Mesenchymal stem cell (in vitro differentiated cells and primary cell): ENCODE results near the gene ADAMTSL1.

Experiments used
- DNase-seq: peaks from one replicate; pipeline ENCODE4 v3.0.0-alpha.2; 2013
- H2AFZ ChIP-seq: one replicate; pipeline ENCODE4 v1.6.1; 2013; ENCODE audit warnings: low read depth, mild to moderate bottlenecking, control low read depth, inconsistent platforms, low read length, moderate library complexity
- H2AK5ac ChIP-seq: 2 replicates; pipeline ENCODE4 v1.6.1; 2013; ENCODE audit warnings: low read length, moderate library complexity, mild to moderate bottlenecking, inconsistent platforms; ENCODE audit not compliant: severe bottlenecking
- H2BK120ac ChIP-seq: one replicate; pipeline ENCODE4 v1.6.1; 2013; ENCODE audit warnings: low read depth, mild to moderate bottlenecking, inconsistent platforms, low read length, moderate library complexity
- H2BK12ac ChIP-seq, 2 experiments: one replicate each; pipeline ENCODE4 v1.6.1; 2013; ENCODE audit warnings: inconsistent platforms in 2 of 2, low read length in 2 of 2, mild to moderate bottlenecking in 2 of 2, moderate library complexity in 2 of 2, control low read depth in 1 of 2
- H2BK15ac ChIP-seq: one replicate; pipeline ENCODE4 v1.6.1; 2013; ENCODE audit warnings: mild to moderate bottlenecking, low read depth, inconsistent platforms; ENCODE audit not compliant: poor library complexity, severe bottlenecking
- H2BK5ac ChIP-seq: 2 replicates; pipeline ENCODE4 v1.6.1; 2013; ENCODE audit warnings: low read depth, mild to moderate bottlenecking, low read length, control low read depth, inconsistent platforms; ENCODE audit not compliant: poor library complexity, severe bottlenecking
- H3K14ac ChIP-seq, 2 experiments: one replicate each; pipeline ENCODE4 v1.6.1; 2013; ENCODE audit warnings: inconsistent platforms in 2 of 2, low read length in 2 of 2, control low read depth in 1 of 2, mild to moderate bottlenecking in 1 of 2, moderate library complexity in 1 of 2
- H3K18ac ChIP-seq, 2 experiments: one replicate each; pipeline ENCODE4 v1.6.1; 2013; ENCODE audit warnings: inconsistent platforms in 2 of 2, low read length in 2 of 2, control low read depth in 1 of 2, low read depth in 1 of 2, mild to moderate bottlenecking in 1 of 2
- H3K23ac ChIP-seq, 2 experiments: one replicate each; pipeline ENCODE4 v1.6.1; 2013; ENCODE audit warnings: inconsistent platforms in 2 of 2, low read length in 2 of 2, mild to moderate bottlenecking in 2 of 2, moderate library complexity in 2 of 2, control low read depth in 1 of 2
- H3K27ac ChIP-seq: 2 replicates; pipeline ENCODE4 v1.5.1; 2013; ENCODE audit warnings: mild to moderate bottlenecking, moderate library complexity, low read length, control low read depth, inconsistent platforms; ENCODE audit not compliant: poor library complexity, severe bottlenecking
- H3K27me3 ChIP-seq, 2 experiments: 2 replicates each; pipeline versions ENCODE4 v1.6.1 to v1.7.0; 2013; ENCODE audit warnings: low read length in 2 of 2, mild to moderate bottlenecking in 2 of 2, moderate library complexity in 2 of 2, control low read depth in 1 of 2, inconsistent platforms in 1 of 2; ENCODE audit not compliant: control insufficient read depth in 1 of 2, insufficient read depth in 1 of 2
- H3K36me3 ChIP-seq, 2 experiments: 2 replicates each; pipeline versions ENCODE4 v1.6.1 to v1.7.0; 2013; ENCODE audit warnings: low read length in 2 of 2, control low read depth in 1 of 2, inconsistent platforms in 1 of 2, low read depth in 1 of 2, mild to moderate bottlenecking in 1 of 2; ENCODE audit not compliant: insufficient read depth in 2 of 2, control insufficient read depth in 1 of 2
- H3K4ac ChIP-seq, 2 experiments: one replicate each; pipeline ENCODE4 v1.6.1; 2013; ENCODE audit warnings: inconsistent platforms in 2 of 2, low read length in 2 of 2, mild to moderate bottlenecking in 2 of 2, moderate library complexity in 2 of 2, control low read depth in 1 of 2, low read depth in 1 of 2
- H3K4me1 ChIP-seq: 2 replicates; pipeline ENCODE4 v1.6.1; 2013; ENCODE audit warnings: low read depth, low read length, control low read depth; ENCODE audit not compliant: control insufficient read depth, insufficient read depth
- H3K4me2 ChIP-seq: 2 replicates; pipeline ENCODE4 v1.6.1; 2013; ENCODE audit warnings: low read length, mild to moderate bottlenecking, inconsistent platforms; ENCODE audit not compliant: poor library complexity, severe bottlenecking
- H3K4me3 ChIP-seq, 2 experiments: 2 replicates each; pipeline versions ENCODE4 v1.5.1 to v1.7.0; 2013; ENCODE audit warnings: low read length in 2 of 2, mild to moderate bottlenecking in 2 of 2, control low read depth in 1 of 2, low read depth in 1 of 2; ENCODE audit not compliant: insufficient read depth in 1 of 2
- H3K79me1 ChIP-seq: replicated peaks from 2 replicates; pipeline ENCODE4 v1.6.1; 2013; ENCODE audit warnings: mild to moderate bottlenecking, control low read depth, low read length, inconsistent platforms; ENCODE audit not compliant: poor library complexity, severe bottlenecking
- H3K9ac ChIP-seq: 2 replicates; pipeline ENCODE4 v1.7.0; 2013; ENCODE audit warnings: mild to moderate bottlenecking, low read length, moderate library complexity
- H3K9me3 ChIP-seq: 2 replicates; pipeline ENCODE4 v1.7.0; 2013; ENCODE audit warnings: mild to moderate bottlenecking, low read length; ENCODE audit not compliant: control insufficient read depth
- H4K8ac ChIP-seq: one replicate; pipeline ENCODE4 v1.6.1; 2013; ENCODE audit warnings: inconsistent platforms, mild to moderate bottlenecking, low read length, moderate library complexity
- H4K91ac ChIP-seq: one replicate; pipeline ENCODE4 v1.6.1; 2013; ENCODE audit warnings: mild to moderate bottlenecking, low read length, inconsistent platforms
- WGBS: methylation state at CpG from one replicate; pipeline ENCODE4 v1.1.7; 2013; ENCODE audit warnings: mixed read lengths; 5-methylcytosine and 5-hydroxymethylcytosine counted together

ADAMTSL1 gene

DNA sequence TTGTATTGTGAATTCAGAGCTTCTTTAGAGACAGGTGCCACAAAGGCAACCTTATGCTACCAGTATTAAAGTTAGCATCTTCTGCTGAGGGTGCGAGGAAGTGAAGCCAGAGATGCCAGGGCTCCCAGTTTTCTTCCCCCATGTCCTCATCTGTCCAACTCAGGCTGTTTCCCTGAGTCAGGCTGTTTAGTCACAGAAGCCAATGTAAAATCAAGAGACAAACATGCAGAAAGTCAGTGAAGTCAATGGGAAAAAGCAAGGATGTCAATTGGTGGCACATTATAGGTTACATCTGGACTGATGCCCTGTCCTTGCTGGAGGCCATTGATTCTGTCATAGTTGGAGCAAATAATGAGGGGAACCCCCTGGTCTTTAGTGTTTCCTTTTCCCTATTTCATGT lies 390.6 kb downstream of the ADAMTSL1 start:
- H3K4me3 ChIP-seq: no peak overlapping the region
- H3K9ac ChIP-seq: peak overlapping the region; percentile 44
- H3K36me3 ChIP-seq: peaks cover 0 to 66% of the 10 kb centered on the region in 2 experiments
- no peak overlapping the region for H2BK15ac ChIP-seq
- peaks cover 7% of the 10 kb centered on the region for H3K9me3 ChIP-seq
- no peak overlapping the region for H2AK5ac ChIP-seq
- DNase-seq: no peak
- no peaks in the 10 kb centered on the region for H3K79me1 ChIP-seq
- H3K23ac ChIP-seq: no peak overlapping the region
- H2AFZ ChIP-seq: no peak overlapping the region
- H3K18ac ChIP-seq: no peak overlapping the region
- 100% methylated on average over 1 of the region's 1 CpG for WGBS
- no peak overlapping the region for H4K8ac ChIP-seq
- no peak overlapping the region for H3K4ac ChIP-seq
- no peaks in the 10 kb centered on the region for H3K27me3 ChIP-seq
- no peak overlapping the region for H2BK120ac ChIP-seq
- no peak overlapping the region for H3K14ac ChIP-seq
- H2BK12ac ChIP-seq: no peak overlapping the region
- peaks cover 6% of the 10 kb centered on the region for H3K4me1 ChIP-seq
- H3K27ac ChIP-seq: no peak overlapping the region
- H3K4me2 ChIP-seq: no peak overlapping the region
- H2BK5ac ChIP-seq: no peak overlapping the region
- H4K91ac ChIP-seq: no peak overlapping the region

DNA sequence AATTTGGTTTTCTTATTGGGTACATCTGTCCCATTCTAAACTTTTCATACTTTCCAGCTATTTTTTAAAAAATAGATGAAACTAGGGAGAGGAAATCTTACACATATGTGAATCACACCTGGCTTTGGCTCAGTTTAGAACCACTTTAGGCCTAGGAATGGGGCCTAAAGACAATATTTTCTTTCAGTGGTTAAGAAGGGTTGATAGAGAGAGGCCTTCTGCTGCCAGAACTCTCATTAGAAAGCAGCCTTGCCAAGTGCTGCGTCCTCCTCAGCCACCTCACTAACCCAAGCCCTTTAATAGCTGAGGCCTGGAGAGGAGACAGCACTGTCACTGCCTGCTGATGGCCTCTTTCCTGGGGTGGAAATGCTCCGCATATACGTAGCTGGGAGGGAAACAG lies 391.6 kb downstream of the ADAMTSL1 start:
- Histone ChIP-seq H4K8ac (no peak overlapping the region), H4K91ac (no peak overlapping the region), H2BK15ac (no peak overlapping the region), H3K36me3 (peaks cover 0 to 71% of the 10 kb centered on the region in 2 experiments), H3K27me3 (no peaks in the 10 kb centered on the region), H2AK5ac (no peak overlapping the region), H3K4me3 (no peak overlapping the region), H3K4ac (no peak overlapping the region), H2BK12ac (no peak overlapping the region), H3K27ac (no peak overlapping the region), H2AFZ (no peak overlapping the region), H2BK120ac (no peak overlapping the region), H3K9me3 (peaks cover 13% of the 10 kb centered on the region), H3K14ac (no peak overlapping the region), H3K4me1 (peaks cover 6% of the 10 kb centered on the region), H3K23ac (no peak overlapping the region), H2BK5ac (no peak overlapping the region), H3K79me1 (no peaks in the 10 kb centered on the region), H3K4me2 (no peak overlapping the region), H3K18ac (no peak overlapping the region), H3K9ac (no peak overlapping the region)
- no peak for DNase-seq
- WGBS: 88% methylated on average over 2 of the region's 3 CpGs

DNA sequence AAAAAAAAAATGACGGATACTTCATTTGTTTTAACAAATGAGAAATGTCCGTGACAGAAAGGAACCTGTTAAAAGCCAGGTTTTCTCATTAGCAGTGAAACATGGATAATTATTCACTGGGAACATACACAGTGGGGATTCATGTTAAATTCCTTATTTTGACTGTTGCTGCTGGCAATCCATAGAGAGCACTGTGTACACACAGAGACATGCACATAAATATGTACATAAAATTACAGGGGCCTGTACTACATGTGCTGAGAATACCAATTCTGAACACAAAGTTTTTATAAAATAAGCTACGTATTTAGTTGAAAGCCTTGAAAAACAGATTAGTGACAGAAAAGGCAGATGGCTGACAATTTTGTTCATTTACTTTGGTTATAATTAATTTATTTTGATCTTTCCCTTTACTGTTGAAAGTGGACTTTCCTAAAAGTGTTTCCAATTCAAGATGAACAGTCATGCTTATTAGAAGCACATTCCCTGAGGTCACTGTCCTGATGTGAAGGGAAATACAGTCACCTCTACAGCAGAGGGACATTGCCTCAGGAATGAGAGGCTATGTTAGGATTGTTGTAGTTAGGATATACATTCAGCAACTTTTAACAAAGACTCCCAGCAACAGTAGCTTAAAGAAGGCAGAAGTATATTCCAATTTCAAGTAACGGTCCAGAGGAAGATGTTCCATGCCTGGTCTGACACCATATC lies 392.3 kb downstream of the ADAMTSL1 start:
- 91% methylated on average over 3 of the region's 4 CpGs for WGBS
- Histone ChIP-seq H2BK12ac (no peak overlapping the region), H4K91ac (no peak overlapping the region), H3K23ac (no peak overlapping the region), H2AFZ (no peak overlapping the region), H2BK120ac (no peak overlapping the region), H3K4me3 (no peak overlapping the region), H3K79me1 (no peaks in the 10 kb centered on the region), H3K14ac (no peak overlapping the region), H2BK5ac (no peak overlapping the region), H3K4me2 (no peak overlapping the region), H4K8ac (no peak overlapping the region), H3K27ac (no peak overlapping the region), H3K27me3 (no peaks in the 10 kb centered on the region), H2BK15ac (no peak overlapping the region), H3K18ac (no peak overlapping the region), H2AK5ac (no peak overlapping the region), H3K4ac (no peak overlapping the region), H3K9ac (no peak overlapping the region), H3K9me3 (peaks cover 13% of the 10 kb centered on the region), H3K36me3 (peaks cover 0 to 71% of the 10 kb centered on the region in 2 experiments), H3K4me1 (peaks cover 6% of the 10 kb centered on the region)
- DNase-seq: no peak

DNA sequence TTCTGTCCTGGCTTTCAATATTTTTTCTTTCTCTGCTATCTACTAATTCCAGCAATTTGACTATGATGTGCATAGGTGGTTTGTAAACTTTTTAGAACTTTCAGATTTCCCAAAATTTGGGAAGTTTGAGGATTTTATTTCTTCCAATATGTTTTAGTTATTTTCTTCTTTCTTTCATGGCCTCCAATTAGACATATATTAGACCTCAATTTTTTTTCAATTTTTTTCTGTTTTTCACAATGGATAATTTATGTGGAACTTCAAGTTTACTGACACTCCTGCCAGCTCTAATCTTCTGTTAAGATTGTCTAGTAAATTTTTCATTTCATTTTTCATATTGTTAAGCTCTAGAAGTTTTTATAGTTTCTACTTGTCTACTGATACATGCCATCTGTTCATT lies 395.8 kb downstream of the ADAMTSL1 start:
- no peak overlapping the region for H2AFZ ChIP-seq
- H2BK120ac ChIP-seq: no peak overlapping the region
- no peak overlapping the region for H3K18ac ChIP-seq
- H3K36me3 ChIP-seq: peaks cover 0 to 69% of the 10 kb centered on the region in 2 experiments
- H2AK5ac ChIP-seq: no peak overlapping the region
- H3K79me1 ChIP-seq: no peaks in the 10 kb centered on the region
- H4K8ac ChIP-seq: no peak overlapping the region
- H4K91ac ChIP-seq: no peak overlapping the region
- no peak overlapping the region for H3K4me2 ChIP-seq
- DNase-seq: no peak
- no peak overlapping the region for H3K9ac ChIP-seq
- peaks cover 13% of the 10 kb centered on the region for H3K9me3 ChIP-seq
- no peak overlapping the region for H2BK12ac ChIP-seq
- no peak overlapping the region for H2BK5ac ChIP-seq
- no peak overlapping the region for H3K27ac ChIP-seq
- H3K27me3 ChIP-seq: no peaks in the 10 kb centered on the region
- H3K4me3 ChIP-seq: no peak overlapping the region
- H3K14ac ChIP-seq: no peak overlapping the region
- H2BK15ac ChIP-seq: no peak overlapping the region
- H3K23ac ChIP-seq: no peak overlapping the region
- no peaks in the 10 kb centered on the region for H3K4me1 ChIP-seq
- no peak overlapping the region for H3K4ac ChIP-seq
